AG09309 (cell line): ENCODE measurements around the gene TOP2A.

Source experiments
- DNase-seq: peaks from one replicate; pipeline ENCODE4 v3.0.0-alpha.2; 2010; ENCODE audit warnings: low read depth
- H3K4me3 ChIP-seq: 2 replicates; pipeline ENCODE4 v1.5.1; 2011; ENCODE audit warnings: mild to moderate bottlenecking, low read depth, low read length, moderate library complexity; ENCODE audit not compliant: control insufficient read depth
- CTCF ChIP-seq: IDR thresholded peaks from 2 replicates; pipeline ENCODE4 v1.5.1; 2011; ENCODE audit warnings: mild to moderate bottlenecking, low read depth, low read length, inconsistent platforms; ENCODE audit not compliant: insufficient read depth, control insufficient read depth; ENCODE audit errors: missing control alignments

The TOP2A gene

GRCh38 chr17:40348562-40349476 lies 68.9 kb downstream of the TOP2A start:
- no peak for DNase-seq
- TF ChIP-seq CTCF, result no peak
- H3K4me3 ChIP-seq, result no peak overlapping the region

GRCh38 chr17:40348136-40348504 lies 69.6 kb downstream of the TOP2A start:
- DNase-seq, result no peak

GRCh38 chr17:40347319-40348135 lies 70.2 kb downstream of the TOP2A start:
- no peak for DNase-seq
- no peak overlapping the region for H3K4me3 ChIP-seq
- TF ChIP-seq CTCF, result no peak

More at GRCh38 chr17:40348136-40348504, 69.6 kb downstream of the TOP2A start:
- TF ChIP-seq CTCF, result no peak
- H3K4me3 ChIP-seq, result no peak overlapping the region

GRCh38 chr17:40346765-40347158 lies 70.9 kb downstream of the TOP2A start:
- H3K4me3 ChIP-seq, result no peak overlapping the region
- TF ChIP-seq CTCF, result no peak
- DNase-seq, result no peak

- H3K4me3 ChIP-seq, result peak overlapping the region; percentile 47
- DNase-seq, result no peak
- no peak for TF ChIP-seq CTCF
Measured at GRCh38 chr17:40345994-40346764, 71.5 kb downstream of the TOP2A start.
